ENCODE measurements around the gene TBKBP1. TPM values are rescaled to one million over a fixed set of nuclear protein-coding genes. Genes with fewer than 3 reads are reported as not detected.

Gene TBKBP1
- total RNA-seq, 3 donors from 2014 or later = 4.5 to 11.5 (median 8.3) TPM

DNA sequence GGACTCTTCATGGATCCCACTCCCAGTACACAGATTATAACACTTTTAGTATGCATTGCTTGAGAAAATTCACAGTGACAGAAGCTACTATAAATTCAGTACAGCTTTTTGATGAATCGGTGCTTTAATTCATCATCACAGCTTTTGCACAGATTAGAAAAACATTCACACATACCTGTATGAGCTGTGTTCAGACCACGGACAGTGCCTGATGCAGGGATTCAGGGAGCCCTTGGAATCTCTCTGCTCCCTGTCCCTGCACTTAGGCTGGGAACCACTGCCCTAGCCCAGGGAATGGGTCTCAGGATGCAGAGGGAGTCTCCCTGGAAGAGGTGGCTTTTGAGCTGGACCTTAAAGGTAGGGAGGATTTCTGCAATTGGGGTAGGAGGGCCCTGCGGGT, 13.9 kb downstream of the TBKBP1 start:
- intact Hi-C loops (cut with DNase I; ENCODE audit: low total_unique reads) = no loop called here
- Histone ChIP-seq H3K9me3 (no peaks in the 10 kb centered on the region), H3K36me3 (peaks cover 8% of the 10 kb centered on the region), H3K27ac (no peak overlapping the region), H3K4me3 (no peak overlapping the region), H3K27me3 (no peaks in the 10 kb centered on the region), H3K4me1 (no peaks in the 10 kb centered on the region)
- DNase-seq (ENCODE audit: low spot score in 2 of 2) = no peak
- TF ChIP-seq CTCF (IDR thresholded peaks at IDR 0.05) (no peak), POLR2A (IDR thresholded peaks at IDR 0.05) (no peak)

GRCh38 chr17:47708312-47708863, 14.4 kb downstream of the TBKBP1 start:
- DNase-seq (ENCODE audit: low spot score in 2 of 2) = no peak
- H3K36me3 ChIP-seq = peaks cover 8% of the 10 kb centered on the region
- intact Hi-C loops (cut with DNase I; ENCODE audit: low total_unique reads) = no loop called here
- TF ChIP-seq POLR2A (IDR thresholded peaks at IDR 0.05) (no peak), POLR2AphosphoS5 (IDR thresholded peaks at IDR 0.05) (no peak), CTCF (IDR thresholded peaks at IDR 0.05) (no peak)
- no peaks in the 10 kb centered on the region for H3K4me1 ChIP-seq
- no peaks in the 10 kb centered on the region for H3K9me3 ChIP-seq
- no peak overlapping the region for H3K27ac ChIP-seq
- H3K27me3 ChIP-seq = no peaks in the 10 kb centered on the region
- H3K4me3 ChIP-seq = peak overlapping the region; percentile 15 to 46 (median 25)

DNA sequence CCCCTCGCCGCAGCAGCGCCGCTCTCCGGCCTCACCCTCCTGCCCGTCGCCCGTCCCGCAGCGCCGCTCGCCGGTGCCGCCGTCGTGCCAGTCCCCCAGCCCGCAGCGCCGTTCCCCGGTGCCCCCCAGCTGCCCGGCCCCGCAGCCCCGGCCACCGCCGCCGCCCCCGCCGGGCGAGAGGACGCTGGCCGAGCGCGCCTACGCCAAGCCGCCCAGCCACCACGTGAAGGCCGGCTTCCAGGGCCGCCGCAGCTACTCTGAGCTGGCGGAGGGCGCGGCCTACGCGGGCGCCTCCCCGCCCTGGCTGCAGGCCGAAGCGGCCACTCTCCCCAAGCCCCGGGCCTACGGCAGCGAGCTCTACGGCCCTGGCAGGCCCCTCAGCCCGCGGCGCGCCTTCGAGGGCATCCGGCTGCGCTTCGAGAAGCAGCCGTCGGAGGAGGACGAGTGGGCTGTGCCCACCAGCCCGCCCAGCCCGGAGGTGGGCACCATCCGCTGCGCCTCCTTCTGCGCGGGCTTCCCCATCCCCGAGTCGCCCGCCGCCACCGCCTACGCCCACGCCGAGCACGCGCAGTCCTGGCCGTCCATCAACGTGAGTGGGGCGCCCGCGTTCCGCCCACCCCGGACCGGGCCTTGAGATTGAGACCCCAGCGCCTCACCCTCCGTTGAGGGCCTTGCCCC, 15.0 kb downstream of the TBKBP1 start:
- peak overlapping the region; percentile 15 to 46 (median 25) for H3K4me3 ChIP-seq
- TF ChIP-seq POLR2AphosphoS5 (IDR thresholded peaks at IDR 0.05) (no peak), CTCF (IDR thresholded peaks at IDR 0.05) (no peak), POLR2A (IDR thresholded peaks at IDR 0.05) (no peak)
- no peaks in the 10 kb centered on the region for H3K9me3 ChIP-seq
- no peaks in the 10 kb centered on the region for H3K27me3 ChIP-seq
- intact Hi-C loops (cut with DNase I; ENCODE audit: low total_unique reads) = no loop called here
- H3K27ac ChIP-seq = no peak overlapping the region
- DNase-seq (ENCODE audit: low spot score in 2 of 2) = no peak
- H3K36me3 ChIP-seq = peaks cover 8% of the 10 kb centered on the region
- no peaks in the 10 kb centered on the region for H3K4me1 ChIP-seq

DNA sequence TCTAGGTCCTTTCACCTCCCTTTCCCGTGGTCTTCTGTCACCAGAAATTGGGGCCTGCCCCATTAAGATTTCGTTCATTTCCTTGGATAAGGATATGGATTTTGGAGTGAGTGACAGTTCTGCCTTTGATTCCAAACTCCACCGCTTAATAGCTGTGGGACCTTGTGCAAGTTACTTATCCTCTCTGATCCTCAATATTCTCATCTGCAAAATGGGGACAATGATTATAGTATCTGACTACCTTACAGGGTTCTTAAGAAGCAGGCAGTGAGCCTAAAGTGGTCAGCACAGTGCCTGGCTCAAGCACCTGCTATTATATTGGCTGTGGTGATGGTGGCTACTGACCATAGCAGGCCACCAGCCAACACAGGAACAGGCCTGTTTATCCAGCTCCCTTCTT, 15.6 kb downstream of the TBKBP1 start:
- no peaks in the 10 kb centered on the region for H3K27me3 ChIP-seq
- intact Hi-C loops (cut with DNase I; ENCODE audit: low total_unique reads) = no loop called here
- TF ChIP-seq CTCF (IDR thresholded peaks at IDR 0.05) (no peak), POLR2A (IDR thresholded peaks at IDR 0.05) (no peak), POLR2AphosphoS5 (IDR thresholded peaks at IDR 0.05) (no peak)
- no peaks in the 10 kb centered on the region for H3K4me1 ChIP-seq
- no peaks in the 10 kb centered on the region for H3K9me3 ChIP-seq
- DNase-seq (ENCODE audit: low spot score in 2 of 2) = no peak
- no peak overlapping the region for H3K4me3 ChIP-seq
- H3K36me3 ChIP-seq = peaks cover 8% of the 10 kb centered on the region
- H3K27ac ChIP-seq = no peak overlapping the region

- intact Hi-C loops (cut with DNase I; ENCODE audit: low total_unique reads) = no loop called here
- no peak for DNase-seq (ENCODE audit: low spot score in 2 of 2)
- no peak overlapping the region for H3K4me3 ChIP-seq
- H3K9me3 ChIP-seq = no peaks in the 10 kb centered on the region
- TF ChIP-seq POLR2AphosphoS5 (IDR thresholded peaks at IDR 0.05) (no peak), CTCF (IDR thresholded peaks at IDR 0.05) (no peak), POLR2A (IDR thresholded peaks at IDR 0.05) (no peak)
- H3K36me3 ChIP-seq = peaks cover 8% of the 10 kb centered on the region
- no peaks in the 10 kb centered on the region for H3K27me3 ChIP-seq
- no peaks in the 10 kb centered on the region for H3K4me1 ChIP-seq
- H3K27ac ChIP-seq = no peak overlapping the region
Measured at GRCh38 chr17:47711366-47712099, 17.6 kb downstream of the TBKBP1 start.

All from breast epithelium (tissue), 4 donors.